ENCODE measurements around the gene SHROOM3.
"Not testable (repeated sequence)": the region's sequence is repeated elsewhere in the genome, so short reads cannot be mapped to it uniquely, and the experiment has no call there.

SHROOM3 gene

GRCh38 chr4:76434901-76435527, at the start of gene SHROOM3:
Gene SHROOM3 (plus strand): TSS chr4:76435229. CDS start chr4:76436053, 824 bp downstream.
- no peak for DNase-seq

- DNase-seq, result no peak
Observed at GRCh38 chr4:76385974-76386373, 49.1 kb upstream of the SHROOM3 start.

DNA sequence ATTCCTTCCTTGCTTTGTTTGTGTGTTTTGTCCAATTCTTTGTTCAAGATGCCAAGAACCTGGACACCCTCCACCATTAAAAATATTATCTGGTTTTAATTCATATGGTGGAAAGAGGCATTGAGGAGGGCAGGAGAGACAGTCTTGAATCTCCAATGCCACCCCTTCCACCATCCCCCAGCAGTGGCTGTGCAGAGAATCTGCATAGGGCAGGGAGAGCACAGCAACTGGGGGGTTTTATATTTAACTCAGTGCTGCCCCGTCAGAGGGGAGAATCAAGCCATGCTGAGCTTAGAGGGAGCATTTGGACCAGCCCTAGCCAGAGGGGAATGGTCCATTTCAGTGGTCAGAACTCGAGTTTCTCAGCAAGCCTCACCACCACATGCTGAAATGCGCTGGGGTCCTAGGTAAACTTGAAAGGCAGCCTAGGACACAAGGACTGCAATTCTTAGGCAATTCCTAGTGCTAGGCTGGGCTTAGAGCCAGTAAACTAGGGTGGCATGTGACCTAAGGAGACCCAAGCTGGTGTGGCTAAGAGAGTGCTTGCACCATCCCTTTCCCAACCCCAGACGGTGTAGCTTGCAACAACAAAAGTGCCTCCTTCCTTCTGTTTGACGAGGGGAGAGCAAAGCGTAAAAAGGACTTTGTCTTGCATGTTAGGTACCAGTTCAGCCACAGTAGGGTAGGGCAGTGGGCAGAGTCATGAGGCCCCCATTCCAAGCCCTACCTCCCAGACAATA, 48.3 kb upstream of the SHROOM3 start:
- no peak for DNase-seq

- DNase-seq, result no peak
Observed at GRCh38 chr4:76388160-76388908, 46.7 kb upstream of the SHROOM3 start.

GRCh38 chr4:76401654-76402053, 33.4 kb upstream of the SHROOM3 start:
- no peak for DNase-seq

DNA sequence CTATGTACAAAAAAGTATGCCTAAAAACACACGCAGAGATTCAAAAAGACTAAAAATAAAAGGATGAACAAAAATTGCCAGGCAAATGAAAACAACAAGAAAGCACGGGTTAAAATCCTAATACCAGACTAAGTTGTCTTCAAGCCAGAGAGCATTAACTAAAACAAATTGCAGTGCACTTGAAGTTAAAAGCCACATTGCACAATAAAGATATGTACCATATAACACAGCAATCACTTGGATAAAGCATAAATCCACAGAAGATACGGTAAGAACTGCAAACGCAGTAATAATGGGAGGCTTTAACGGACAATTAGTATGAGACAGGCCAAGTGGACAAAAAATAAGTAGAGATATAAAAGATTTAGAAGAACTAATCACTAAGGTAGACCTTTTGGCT, 28.9 kb upstream of the SHROOM3 start:
- no peak for DNase-seq

GRCh38 chr4:76407440-76408119, 27.4 kb upstream of the SHROOM3 start:
- no peak for DNase-seq

DNA sequence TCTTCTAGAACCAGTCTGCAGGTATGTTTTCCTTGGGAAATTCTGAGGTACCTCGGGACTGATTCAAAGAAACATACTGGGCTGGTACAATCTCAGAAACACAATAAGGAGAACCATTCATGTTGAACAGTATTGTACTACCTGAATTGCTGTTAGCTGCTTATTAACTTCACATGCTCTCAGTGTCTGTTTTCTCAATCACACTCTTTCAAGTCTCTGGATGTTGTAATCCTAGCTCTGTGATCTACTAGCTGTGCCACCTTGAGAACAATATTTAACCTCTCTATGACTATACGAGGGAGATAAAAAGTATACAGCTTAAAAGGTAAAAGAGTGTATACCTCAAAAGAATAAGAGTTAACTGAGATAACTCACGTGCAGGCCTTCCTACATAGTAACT, 24.4 kb upstream of the SHROOM3 start:
- DNase-seq, result no peak

- no peak for DNase-seq
Observed at GRCh38 chr4:76420188-76420761, 14.8 kb upstream of the SHROOM3 start.

GRCh38 chr4:76420762-76421581, 14.1 kb upstream of the SHROOM3 start, which contains the start of gene CCDC158:
Gene CCDC158 (minus strand): TSS chr4:76421141. CDS start chr4:76403207, 17,934 bp downstream.
- no peak for DNase-seq

- not testable (repeated sequence) for DNase-seq
Observed at GRCh38 chr4:76423159-76423558, 11.9 kb upstream of the SHROOM3 start.

DNA sequence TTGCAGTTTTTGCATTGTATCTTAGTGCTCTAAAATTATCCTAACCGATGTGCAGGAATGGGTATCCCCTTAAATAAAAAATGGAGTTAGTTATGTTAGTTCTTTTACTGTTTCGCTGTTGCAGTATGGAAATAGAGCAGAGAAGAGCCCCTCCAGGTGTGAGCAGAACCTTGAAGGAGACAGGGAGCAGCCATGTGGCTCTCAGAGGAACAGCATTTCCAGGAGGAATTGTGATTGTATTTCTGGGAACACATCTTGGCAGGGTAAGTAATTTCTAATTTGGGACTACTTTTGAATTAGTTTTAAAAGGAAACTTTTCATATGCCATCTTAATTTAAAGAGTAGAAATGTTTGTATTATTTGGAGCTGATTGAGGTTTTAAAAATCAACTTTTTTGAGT, 8.8 kb upstream of the SHROOM3 start:
- no peak for DNase-seq

DNA sequence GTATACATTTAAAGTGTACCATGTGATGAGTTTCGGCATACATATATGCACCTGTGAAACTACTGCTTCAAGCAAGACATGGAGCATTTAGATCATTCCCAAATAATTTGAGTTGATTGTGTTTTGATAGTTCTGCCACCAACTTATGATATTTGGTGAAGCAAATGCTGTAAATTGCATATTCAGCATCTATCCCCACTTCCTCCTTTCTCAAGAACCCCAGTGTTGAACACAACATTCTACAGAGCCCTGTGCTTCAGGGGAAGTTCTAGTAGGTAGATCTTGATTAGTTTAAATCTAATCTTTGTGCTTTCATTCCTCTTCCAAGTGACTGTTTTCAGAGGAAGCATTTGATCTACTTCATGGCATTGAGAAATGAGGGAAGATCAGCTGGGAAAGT, 5.4 kb upstream of the SHROOM3 start:
- peak; percentile 29 to 50 for DNase-seq

- peak; percentile 63 to 71 for DNase-seq
Observed at GRCh38 chr4:76430519-76431388, 4.3 kb upstream of the SHROOM3 start.

DNA sequence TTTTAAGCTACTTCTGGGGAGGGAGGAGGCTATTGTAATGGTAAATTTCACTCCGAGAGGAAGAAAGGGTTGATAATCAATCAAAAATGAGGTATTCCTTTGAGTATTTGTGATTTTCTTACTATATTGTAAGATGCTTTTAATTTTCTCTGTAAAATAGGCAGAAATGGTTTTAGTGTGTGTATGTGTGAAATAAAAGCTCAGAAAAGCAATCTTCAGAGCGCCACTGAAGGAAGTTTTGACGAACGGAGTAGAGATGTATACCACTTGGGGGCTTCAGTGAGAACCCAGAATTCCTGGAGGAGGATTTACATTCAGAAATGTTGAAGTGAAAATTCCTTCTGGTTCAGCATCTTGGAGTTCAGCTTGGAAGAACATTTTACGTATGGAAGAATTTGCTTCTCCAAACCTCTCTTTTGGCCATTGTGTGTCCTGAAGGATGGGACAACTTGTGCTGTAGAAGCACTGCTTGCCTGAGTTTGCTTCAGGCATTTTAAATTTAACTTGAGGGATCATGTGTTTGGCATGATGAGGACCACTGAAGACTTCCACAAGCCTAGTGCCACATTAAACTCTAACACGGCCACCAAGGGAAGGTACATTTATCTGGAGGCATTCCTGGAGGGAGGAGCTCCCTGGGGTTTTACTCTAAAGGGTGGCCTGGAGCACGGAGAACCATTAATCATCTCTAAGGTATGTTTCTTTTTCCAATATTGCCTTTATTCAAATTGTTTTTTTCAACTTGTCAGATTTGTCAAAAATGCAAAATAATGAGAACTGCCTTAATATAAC, 695 bp downstream of the SHROOM3 start:
- DNase-seq, result no peak

- no peak for DNase-seq
Observed at GRCh38 chr4:76439491-76439890, 4.5 kb downstream of the SHROOM3 start.

DNA sequence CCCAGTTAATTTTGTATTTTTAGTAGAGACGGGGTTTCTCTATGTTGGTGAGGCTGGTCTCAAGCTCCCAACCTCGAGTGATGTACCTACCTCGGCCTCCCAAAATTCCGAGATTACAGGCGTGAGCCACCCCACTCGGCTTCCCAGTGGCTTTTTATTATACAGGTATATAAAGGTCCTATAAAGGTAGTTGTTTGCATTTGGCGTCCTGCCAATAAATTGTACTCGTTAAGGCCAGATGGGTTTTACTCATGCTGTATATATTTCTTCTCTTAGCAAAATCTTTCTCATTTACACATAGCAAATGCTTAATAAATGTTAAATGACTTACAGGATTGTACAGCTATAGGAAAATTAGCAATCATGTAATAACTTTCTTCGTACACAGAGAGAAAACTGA, 6.9 kb downstream of the SHROOM3 start:
- no peak for DNase-seq

GRCh38 chr4:76442807-76443206, 7.8 kb downstream of the SHROOM3 start:
- DNase-seq, result no peak

- DNase-seq, result no peak
Observed at GRCh38 chr4:76443376-76443775, 8.3 kb downstream of the SHROOM3 start.

DNA sequence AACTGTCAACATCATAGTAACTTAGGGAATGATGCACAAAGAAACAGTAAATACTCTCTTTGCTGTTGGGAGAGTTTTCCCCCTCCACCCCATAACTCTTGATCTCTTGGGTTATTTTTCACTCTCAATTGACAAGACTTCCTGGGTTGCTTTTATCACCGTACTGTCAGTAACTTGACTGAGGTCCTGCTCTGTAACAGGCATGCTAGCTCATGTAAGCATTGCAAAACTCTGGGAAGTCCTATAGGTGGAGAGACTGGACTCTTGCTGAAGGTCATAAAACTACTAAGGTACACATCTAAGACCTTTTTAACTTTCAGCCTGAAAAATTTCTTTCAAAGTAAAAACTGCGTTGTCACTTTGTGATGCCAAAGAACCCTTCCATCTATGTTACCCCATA, 10.9 kb downstream of the SHROOM3 start:
- DNase-seq, result no peak

All from Kasumi-1 (cell line).